ENCODE measurements around the gene WNT9B.

- TF ChIP-seq EZH2phosphoT487 (IDR thresholded peaks at IDR 0.05; ENCODE audit: borderline replicate concordance) = no peak
- no peak for TF ChIP-seq CTCF (conservative IDR thresholded peaks at IDR 0.05; ENCODE audit: low read length)
Measured at GRCh38 chr17:46810837-46811236, 40.5 kb upstream of the WNT9B start.
